Epithelial cell of esophagus (primary cell): Measurements from ENCODE around the gene TOGARAM1.
A peak's percentile ranks its signal among the peaks of the same experiment; 100 is the strongest.

ENCODE experiments used
- DNase-seq: peaks from one replicate; pipeline ENCODE4 v3.0.0; 2010; ENCODE audit warnings: low read depth
- H3K4me3 ChIP-seq: 2 replicates; pipeline ENCODE4 v1.5.1; 2011; ENCODE audit warnings: mild to moderate bottlenecking, low read length, control low read depth
- CTCF ChIP-seq: IDR thresholded peaks from 2 replicates; pipeline ENCODE4 v1.5.1; 2011; ENCODE audit warnings: low read depth, mild to moderate bottlenecking, low read length, control low read depth, inconsistent platforms; ENCODE audit not compliant: insufficient read depth; ENCODE audit errors: missing control alignments

Gene TOGARAM1, protein sequence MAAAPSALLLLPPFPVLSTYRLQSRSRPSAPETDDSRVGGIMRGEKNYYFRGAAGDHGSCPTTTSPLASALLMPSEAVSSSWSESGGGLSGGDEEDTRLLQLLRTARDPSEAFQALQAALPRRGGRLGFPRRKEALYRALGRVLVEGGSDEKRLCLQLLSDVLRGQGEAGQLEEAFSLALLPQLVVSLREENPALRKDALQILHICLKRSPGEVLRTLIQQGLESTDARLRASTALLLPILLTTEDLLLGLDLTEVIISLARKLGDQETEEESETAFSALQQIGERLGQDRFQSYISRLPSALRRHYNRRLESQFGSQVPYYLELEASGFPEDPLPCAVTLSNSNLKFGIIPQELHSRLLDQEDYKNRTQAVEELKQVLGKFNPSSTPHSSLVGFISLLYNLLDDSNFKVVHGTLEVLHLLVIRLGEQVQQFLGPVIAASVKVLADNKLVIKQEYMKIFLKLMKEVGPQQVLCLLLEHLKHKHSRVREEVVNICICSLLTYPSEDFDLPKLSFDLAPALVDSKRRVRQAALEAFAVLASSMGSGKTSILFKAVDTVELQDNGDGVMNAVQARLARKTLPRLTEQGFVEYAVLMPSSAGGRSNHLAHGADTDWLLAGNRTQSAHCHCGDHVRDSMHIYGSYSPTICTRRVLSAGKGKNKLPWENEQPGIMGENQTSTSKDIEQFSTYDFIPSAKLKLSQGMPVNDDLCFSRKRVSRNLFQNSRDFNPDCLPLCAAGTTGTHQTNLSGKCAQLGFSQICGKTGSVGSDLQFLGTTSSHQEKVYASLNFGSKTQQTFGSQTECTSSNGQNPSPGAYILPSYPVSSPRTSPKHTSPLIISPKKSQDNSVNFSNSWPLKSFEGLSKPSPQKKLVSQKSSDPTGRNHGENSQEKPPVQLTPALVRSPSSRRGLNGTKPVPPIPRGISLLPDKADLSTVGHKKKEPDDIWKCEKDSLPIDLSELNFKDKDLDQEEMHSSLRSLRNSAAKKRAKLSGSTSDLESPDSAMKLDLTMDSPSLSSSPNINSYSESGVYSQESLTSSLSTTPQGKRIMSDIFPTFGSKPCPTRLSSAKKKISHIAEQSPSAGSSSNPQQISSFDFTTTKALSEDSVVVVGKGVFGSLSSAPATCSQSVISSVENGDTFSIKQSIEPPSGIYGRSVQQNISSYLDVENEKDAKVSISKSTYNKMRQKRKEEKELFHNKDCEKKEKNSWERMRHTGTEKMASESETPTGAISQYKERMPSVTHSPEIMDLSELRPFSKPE (N-terminal part only)

DNA sequence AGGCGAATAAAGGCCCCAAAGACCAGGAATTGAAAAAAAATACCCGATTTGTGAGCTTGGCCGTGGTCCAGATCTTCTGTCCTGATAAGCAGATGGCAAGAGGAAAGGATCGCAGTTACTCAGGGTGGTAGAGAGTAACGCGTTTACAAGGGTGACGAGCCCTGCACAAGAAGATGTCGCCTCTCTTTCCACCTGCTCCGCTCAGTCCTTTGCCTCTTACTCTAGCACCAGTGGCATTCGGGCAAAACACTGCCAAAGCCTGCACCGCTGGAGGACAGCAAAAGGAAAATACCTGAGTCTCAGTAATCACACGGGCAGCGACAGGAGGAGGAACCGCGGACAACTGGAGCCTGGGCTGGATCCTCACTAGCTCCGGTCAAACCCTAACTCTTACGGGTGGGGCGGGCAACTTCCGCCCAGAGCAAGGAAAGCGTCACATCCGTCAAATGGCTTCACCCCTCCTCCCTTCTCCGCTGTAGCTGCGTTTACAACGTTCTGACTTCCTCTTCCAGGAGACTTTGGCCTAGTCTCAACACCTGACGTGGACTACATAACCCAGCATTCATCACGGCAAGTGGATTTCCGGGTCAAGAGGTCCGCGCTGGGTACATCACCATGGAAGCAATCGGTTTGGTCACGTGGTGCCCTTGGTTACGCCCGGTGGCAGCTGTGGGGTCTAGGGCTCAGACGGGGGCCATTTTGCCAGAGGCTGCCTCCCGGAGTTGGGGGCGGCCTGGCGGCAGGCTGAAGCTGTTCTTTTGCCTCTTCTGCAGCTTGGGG lies at the start of gene TOGARAM1, which contains the start of gene KLHL28:
TOGARAM1 (plus strand) TSS at position 637 of the 780 bp plus-strand sequence. CDS start 232 bp downstream, outside the sequence.
KLHL28 (minus strand) TSS at position 394 of the 780 bp plus-strand sequence. CDS start 16,019 bp downstream, outside the sequence.
- DNase-seq = peak; percentile 100
- no peak for TF ChIP-seq CTCF

GRCh38 chr14:44914849-44915248 lies 47.1 kb upstream of the TOGARAM1 start:
- no peak for TF ChIP-seq CTCF
- H3K4me3 ChIP-seq = no peak overlapping the region
- DNase-seq = peak; percentile 42

More for the DNA sequence above, at the start of gene TOGARAM1, which contains the start of gene KLHL28:
- peak within 1 kb of the TSS; percentile 97 for H3K4me3 ChIP-seq

DNA sequence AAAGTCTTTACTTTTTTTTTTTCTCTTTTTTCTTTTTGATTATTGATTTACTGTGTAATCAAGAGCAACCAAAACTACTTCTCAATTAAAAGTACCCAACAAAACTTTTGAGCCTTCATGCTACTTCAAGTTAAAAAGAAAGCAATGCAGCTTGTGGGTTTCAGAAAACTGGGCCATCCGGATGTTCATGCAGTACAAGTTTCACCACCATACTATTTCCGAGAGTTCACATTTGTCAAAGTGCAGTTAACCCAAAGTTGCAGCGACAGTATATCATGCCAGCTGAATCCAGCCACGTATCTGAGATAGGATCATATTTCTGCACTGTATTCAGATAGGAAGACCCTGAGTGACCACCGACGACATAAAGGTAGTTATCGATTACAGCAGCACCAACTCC lies 33.2 kb upstream of the TOGARAM1 start:
- no peak for DNase-seq
- H3K4me3 ChIP-seq = no peak overlapping the region
- no peak for TF ChIP-seq CTCF

- no peak for TF ChIP-seq CTCF
- no peak for DNase-seq
- no peak overlapping the region for H3K4me3 ChIP-seq
Measured at GRCh38 chr14:44935155-44935554, 26.8 kb upstream of the TOGARAM1 start.

DNA sequence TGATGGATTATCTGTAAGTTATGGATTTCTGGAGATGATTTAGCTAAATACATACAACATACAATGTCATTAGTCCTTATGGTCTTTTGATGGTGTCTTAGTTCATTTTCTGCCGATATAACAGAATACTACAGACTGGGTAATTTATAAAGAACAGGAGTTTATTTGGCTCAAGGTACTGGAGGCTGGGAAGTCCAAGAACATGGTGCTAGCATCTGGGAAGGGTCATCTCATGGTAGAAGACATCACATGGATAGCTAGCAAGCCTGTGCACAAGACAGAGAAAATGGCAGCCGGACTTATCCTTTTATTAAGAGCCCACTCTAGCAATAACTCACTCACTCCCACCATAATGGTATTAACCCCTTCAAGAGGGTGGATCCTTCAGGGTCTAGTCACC lies 24.4 kb upstream of the TOGARAM1 start:
- no peak for TF ChIP-seq CTCF
- H3K4me3 ChIP-seq = no peak overlapping the region
- DNase-seq = no peak

DNA sequence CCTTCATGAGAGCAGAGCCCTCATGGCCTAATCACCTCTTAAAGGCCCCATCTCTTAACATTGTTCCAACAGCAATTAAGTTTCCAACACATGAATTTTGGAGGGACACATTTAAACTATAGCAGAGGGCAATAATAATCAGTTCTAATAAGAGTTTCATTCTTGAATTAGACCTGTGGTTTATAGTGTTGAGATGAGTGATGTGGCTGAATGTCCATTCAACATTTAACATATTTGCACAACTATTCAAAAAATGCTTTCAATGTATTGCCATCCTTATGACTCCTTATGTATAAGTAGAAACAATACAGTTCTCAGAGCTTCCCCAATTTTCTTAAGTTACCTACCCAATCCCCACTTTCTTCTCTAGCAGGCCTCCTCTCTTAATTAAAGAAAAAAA lies 21.8 kb upstream of the TOGARAM1 start:
- no peak for TF ChIP-seq CTCF
- no peak for DNase-seq
- no peak overlapping the region for H3K4me3 ChIP-seq
